ENCODE data around the gene CAMK1G. TPM values are rescaled to one million over a fixed set of nuclear protein-coding genes. Genes with fewer than 3 reads are reported as not detected.

Gene CAMK1G
- total and polyA plus RNA-seq, 9 of the 15 experiments (the other 6 are each of a cell fraction or from before 2014, with no cell fraction given) = not detected

DNA sequence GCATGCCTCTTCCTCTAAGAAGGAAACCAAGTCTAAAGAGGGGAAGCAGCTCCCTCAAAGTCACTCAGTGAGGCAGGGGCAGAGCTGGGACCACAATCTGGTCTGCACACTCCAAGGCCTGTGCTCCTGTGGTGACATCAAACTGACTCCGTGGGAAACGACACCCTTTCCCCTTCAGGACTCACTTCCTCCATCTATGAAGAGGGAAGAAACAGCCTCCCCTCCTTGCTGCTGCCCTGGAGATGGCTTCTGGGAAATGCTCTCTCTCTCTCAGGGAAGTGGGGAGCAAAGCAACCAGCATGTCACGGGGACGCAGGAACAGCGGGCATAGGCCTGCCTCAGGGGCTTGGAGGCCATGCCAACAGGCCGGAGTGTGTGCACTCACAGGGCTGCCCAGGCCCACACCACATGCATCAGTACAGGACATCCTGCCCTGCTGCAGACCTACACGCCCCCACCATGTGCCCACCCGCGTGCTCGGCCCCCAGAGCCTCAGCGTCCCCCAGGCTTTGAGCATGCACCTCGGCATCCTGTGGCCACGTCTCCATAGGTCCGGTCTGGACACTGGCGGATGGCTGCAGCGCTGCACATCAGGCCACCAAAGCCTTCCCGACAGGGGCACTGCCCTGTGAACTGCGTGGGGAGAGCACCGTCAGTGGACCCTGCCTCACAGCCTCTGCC, 43.0 kb downstream of the CAMK1G start (continued):
- TF ChIP-seq MLLT1 (IDR thresholded peaks at IDR 0.05) (no peak), E2F3 (CRISPR knock-in tag; IDR thresholded peaks at IDR 0.05) (no peak), POLR2AphosphoS5 (IDR thresholded peaks at IDR 0.05; ENCODE audit: control insufficient read depth, insufficient read depth, low read depth, low read length) (no peak), CEBPB (tag; IDR thresholded peaks at IDR 0.05) (no peak), MXD1 (CRISPR knock-in tag; IDR thresholded peaks at IDR 0.05; ENCODE audit: borderline replicate concordance, poor library complexity, severe bottlenecking) (no peak), SNRNP70 (optimal IDR thresholded peaks at IDR 0.05; ENCODE audit: low read depth, low read length) (no peak)
